CD4-positive, CD25-positive, alpha-beta regulatory T cell (primary cell): ENCODE data around the gene ANP32B. TPM values are rescaled to one million over a fixed set of nuclear protein-coding genes. Genes with fewer than 3 reads are reported as not detected.
A peak's percentile ranks its signal among the peaks of the same experiment; 100 is the strongest.

Experiments
- ATAC-seq, 2 donors: fragments of 150-1000 bp; cut with Tn5 transposase; one replicate each; pipeline ENCODE4 v1.10.0; 2021; ENCODE audit warnings: low read depth in 2 of 2, moderate number of reproducible peaks in 2 of 2, moderate library complexity in 1 of 2
- DNase-seq, 3 donors: peaks; one replicate each; pipeline versions ENCODE4 v3.0.0 to v3.0.0-alpha.2; 2012 to 2022; ENCODE audit warnings: mixed read lengths in 1 of 3
- H3K27ac ChIP-seq: one replicate; pipeline ENCODE4 v1.7.0; 2013; ENCODE audit warnings: mild to moderate bottlenecking, low read length; ENCODE audit not compliant: insufficient read depth, poor library complexity, severe bottlenecking
- H3K27me3 ChIP-seq: one replicate; pipeline ENCODE4 v1.7.0; 2013; ENCODE audit warnings: low read length; ENCODE audit not compliant: control insufficient read depth, insufficient read depth
- H3K36me3 ChIP-seq: one replicate; pipeline ENCODE4 v1.7.0; 2013; ENCODE audit warnings: mild to moderate bottlenecking, low read length, moderate library complexity; ENCODE audit not compliant: control insufficient read depth, insufficient read depth
- H3K4me1 ChIP-seq: 2 replicates; pipeline ENCODE4 v1.7.0; 2013; ENCODE audit warnings: mild to moderate bottlenecking, low read length; ENCODE audit not compliant: insufficient read depth, control insufficient read depth, poor library complexity, severe bottlenecking
- H3K4me3 ChIP-seq: one replicate; pipeline ENCODE4 v1.7.0; 2013; ENCODE audit warnings: low read depth, mild to moderate bottlenecking, low read length, moderate library complexity
- H3K9me3 ChIP-seq, 2 experiments: 1 replicate in 1 of 2; 2 replicates in 1 of 2; pipeline ENCODE4 v1.7.0; 2013; ENCODE audit warnings: low read length in 2 of 2, mild to moderate bottlenecking in 1 of 2, moderate library complexity in 1 of 2; ENCODE audit not compliant: control insufficient read depth in 2 of 2
- H3K27ac Mint-ChIP-seq, 3 donors: one replicate each; pipeline ENCODE4 v1.8.0; 2020 to 2022; ENCODE audit warnings: mild to moderate bottlenecking in 3 of 3, mixed read lengths in 3 of 3, moderate library complexity in 2 of 3
- H3K27me3 Mint-ChIP-seq: one replicate; pipeline ENCODE4 v1.8.0; 2022; ENCODE audit warnings: mild to moderate bottlenecking, mixed read lengths
- H3K36me3 Mint-ChIP-seq: one replicate; pipeline ENCODE4 v1.8.0; 2020; ENCODE audit warnings: mixed read lengths
- H3K4me1 Mint-ChIP-seq, 4 donors: one replicate each; pipeline ENCODE4 v1.8.0; 2020 to 2022; ENCODE audit warnings: mixed read lengths in 4 of 4, mild to moderate bottlenecking in 1 of 4
- H3K4me3 Mint-ChIP-seq, 4 donors: one replicate each; pipeline ENCODE4 v1.8.0; 2020 to 2022; ENCODE audit warnings: mild to moderate bottlenecking in 4 of 4, mixed read lengths in 4 of 4, moderate library complexity in 3 of 4
- H3K9me3 Mint-ChIP-seq, 7 donors: one replicate each; pipeline ENCODE4 v1.8.0; 2020 to 2022; ENCODE audit warnings: mixed read lengths in 7 of 7, mild to moderate bottlenecking in 3 of 7, moderate library complexity in 2 of 7
- polyA plus RNA-seq, 4 donors: library from polyadenylated mRNA; unstranded; fragments of 300-500 nt; fragmentation: Illumina TruSeq; gene quantifications; one replicate each; pipeline ENCODE4 v1.2.3, GENCODE V29; 2021
- total RNA-seq: library from RNA; stranded (reverse); gene quantifications from one replicate; pipeline ENCODE4 v1.2.3, GENCODE V29; 2022

The ANP32B gene
- total and polyA plus RNA-seq, 5 donors from 2014 or later = 83.6 to 188 (median 92.7) TPM

DNA sequence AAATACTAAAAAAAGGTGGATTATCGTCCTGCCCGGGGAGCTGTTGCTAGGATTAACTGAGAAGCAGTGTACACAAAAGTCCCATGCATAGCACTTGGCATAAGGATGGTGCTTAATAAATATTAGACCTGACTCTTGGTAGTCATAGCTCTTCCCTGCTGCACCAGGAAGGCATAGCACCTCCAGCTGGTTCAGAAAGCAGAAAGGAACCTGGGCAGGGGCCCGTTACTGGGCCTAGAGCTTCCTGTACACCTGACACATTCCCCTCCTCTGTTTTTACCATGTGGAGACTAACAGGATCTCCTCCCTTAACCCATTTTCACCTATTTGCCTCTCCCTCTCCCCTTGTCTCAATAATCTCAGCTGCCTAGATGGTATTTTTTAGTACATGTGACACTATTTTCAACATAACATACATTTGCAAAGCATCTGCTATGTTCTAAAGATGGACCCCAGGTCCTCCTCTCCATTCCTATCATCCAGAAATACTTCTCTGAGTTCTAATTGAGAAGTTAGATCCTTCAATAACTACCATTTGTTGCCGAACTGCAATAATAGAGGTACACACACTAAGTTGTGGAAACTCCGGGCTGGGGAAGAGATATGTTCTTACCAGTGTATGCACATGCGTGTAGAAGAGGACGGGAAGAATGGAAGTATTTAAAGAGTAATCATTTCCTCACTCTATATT is 3.2 kb upstream of the ANP32B start:
- Histone ChIP-seq H3K4me3 (no peak overlapping the region), H3K4me1 (peaks cover 9% of the 10 kb centered on the region), H3K9me3 (no peaks in the 10 kb centered on the region), H3K27ac (no peak overlapping the region), H3K36me3 (no peaks in the 10 kb centered on the region), H3K27me3 (no peaks in the 10 kb centered on the region)
- Mint-ChIP-seq H3K27me3 (peaks cover 15% of the 10 kb centered on the region), H3K4me3 (no peak overlapping the region), H3K9me3 (peaks cover 0 to 3% (median 0%) of the 10 kb centered on the region in 7 donors), H3K4me1 (peaks cover 8 to 29% (median 22%) of the 10 kb centered on the region in 4 donors), H3K27ac (peak overlapping the region in 1 of 3 donors; percentile 3), H3K36me3 (peaks cover 4% of the 10 kb centered on the region)
- DNase-seq (peak in 1 of 3 donors; percentile 31), ATAC-seq (no peak)

DNA sequence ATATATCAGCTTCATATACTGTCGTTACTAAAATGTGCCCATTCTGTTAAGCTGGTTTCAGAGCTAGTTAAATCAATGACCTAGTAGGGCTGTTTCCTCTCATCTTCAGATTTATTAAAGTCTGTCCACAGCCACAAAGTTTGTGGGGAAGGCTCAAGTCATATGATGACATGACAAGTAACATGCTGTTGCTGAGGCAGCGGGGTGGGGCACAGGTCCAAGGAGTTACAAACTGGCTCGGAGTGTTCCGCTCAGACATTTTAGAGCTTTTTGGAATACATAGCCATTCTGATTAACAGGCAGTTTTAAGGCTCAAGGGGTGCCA is 2.7 kb upstream of the ANP32B start:
- Mint-ChIP-seq H3K27me3 (peaks cover 13% of the 10 kb centered on the region), H3K36me3 (no peaks in the 10 kb centered on the region), H3K27ac (no peak overlapping the region), H3K4me1 (peaks cover 8 to 31% (median 23%) of the 10 kb centered on the region in 4 donors), H3K9me3 (no peaks in the 10 kb centered on the region), H3K4me3 (no peak overlapping the region)
- Histone ChIP-seq H3K4me3 (no peak overlapping the region), H3K27ac (no peak overlapping the region), H3K4me1 (peaks cover 14% of the 10 kb centered on the region), H3K36me3 (no peaks in the 10 kb centered on the region), H3K27me3 (no peaks in the 10 kb centered on the region), H3K9me3 (no peaks in the 10 kb centered on the region)
- no peak for ATAC-seq
- no peak for DNase-seq

DNA sequence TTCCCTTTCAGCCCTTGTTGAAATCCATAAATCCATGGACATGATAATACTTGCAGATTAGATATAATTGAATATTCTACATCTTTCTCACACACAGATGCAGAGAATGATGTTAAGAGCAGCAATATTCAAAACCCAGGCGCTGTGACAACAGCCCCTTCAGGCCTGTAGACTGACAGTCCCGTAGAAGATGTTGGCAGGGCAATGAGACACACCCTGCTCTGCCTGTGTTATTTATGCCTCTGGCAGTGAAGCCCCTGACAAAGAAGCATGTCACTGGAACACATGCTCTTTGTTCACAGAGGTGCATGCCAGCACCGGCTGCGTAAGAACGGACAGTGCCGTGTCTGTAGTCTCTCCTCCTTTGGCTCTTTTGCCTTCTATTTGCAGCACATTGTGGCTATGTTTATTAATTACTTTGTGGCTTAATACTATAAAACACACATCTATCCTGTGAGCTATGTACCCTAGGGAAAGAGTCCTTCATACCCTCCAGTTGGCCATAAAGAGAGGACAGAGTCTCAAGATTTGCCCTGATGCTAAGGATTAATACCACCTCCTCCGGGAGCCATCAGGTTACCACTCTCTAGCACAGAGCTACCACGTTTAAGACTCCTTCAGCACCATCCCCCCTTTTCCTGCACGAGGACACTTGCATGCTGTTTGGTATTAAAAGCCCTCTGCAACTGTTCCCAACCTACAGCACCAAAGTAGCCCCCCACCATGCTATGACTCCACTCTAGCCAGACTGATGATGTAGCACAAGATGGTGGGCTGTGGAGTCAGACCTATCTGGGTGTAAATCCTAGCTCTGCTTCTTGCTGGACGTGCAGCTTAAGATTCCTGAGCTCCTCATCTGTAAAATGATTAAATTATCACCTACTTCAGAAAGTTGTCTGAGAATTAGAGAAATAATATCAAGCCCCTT is 2.0 kb upstream of the ANP32B start:
- Mint-ChIP-seq H3K4me1 (peaks cover 11 to 39% (median 28%) of the 10 kb centered on the region in 4 donors), H3K4me3 (peak overlapping the region in 3 of 4 donors; percentile 74 to 89 (median 79)), H3K27ac (no peak overlapping the region), H3K9me3 (no peaks in the 10 kb centered on the region), H3K36me3 (no peaks in the 10 kb centered on the region), H3K27me3 (peaks cover 9% of the 10 kb centered on the region)
- no peaks in the 10 kb centered on the region for H3K36me3 ChIP-seq
- H3K9me3 ChIP-seq = no peaks in the 10 kb centered on the region
- no peak overlapping the region for H3K4me3 ChIP-seq
- H3K27me3 ChIP-seq = no peaks in the 10 kb centered on the region
- peaks cover 21% of the 10 kb centered on the region for H3K4me1 ChIP-seq
- H3K27ac ChIP-seq = no peak overlapping the region
- no peak for DNase-seq
- no peak for ATAC-seq

DNA sequence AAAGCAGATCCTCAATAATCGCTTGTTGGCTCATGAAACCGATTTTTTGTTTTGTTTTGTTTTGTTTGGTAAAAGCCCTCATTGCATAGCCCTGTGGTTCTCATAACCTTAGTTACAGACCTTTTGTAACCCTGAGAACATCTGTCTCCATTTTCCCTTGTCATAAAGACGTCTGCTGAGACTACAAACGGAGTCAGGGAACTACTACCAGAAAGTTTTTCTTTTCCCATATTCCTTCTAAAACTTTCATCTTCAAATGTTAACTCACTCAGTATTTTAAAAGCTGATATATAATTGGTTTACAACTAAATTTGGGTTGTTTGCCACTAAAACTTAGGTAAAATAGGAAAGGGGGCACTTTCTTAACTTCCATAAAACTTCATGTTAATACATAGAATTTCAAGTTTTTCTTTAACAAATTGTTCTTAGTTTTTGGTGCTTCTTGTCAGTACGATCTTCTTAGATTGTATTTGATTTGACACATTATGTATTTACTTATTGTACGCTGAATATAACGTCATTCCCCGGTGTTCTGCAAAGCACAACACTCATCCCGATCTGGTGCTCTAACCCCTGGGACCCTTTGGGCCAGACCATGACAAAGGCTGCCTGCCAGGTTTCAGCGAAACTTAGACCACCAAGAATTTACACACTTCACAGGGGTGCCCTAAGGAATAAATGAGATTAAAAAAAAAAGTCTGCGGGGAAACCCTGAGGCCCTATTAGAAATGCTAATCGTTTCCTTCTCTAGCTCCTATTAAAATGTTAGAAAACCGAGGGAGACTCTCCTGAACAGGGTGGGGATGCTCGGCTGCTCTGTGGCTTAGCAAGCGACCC is 1.1 kb upstream of the ANP32B start:
- no peak for DNase-seq
- Mint-ChIP-seq H3K36me3 (no peaks in the 10 kb centered on the region), H3K27ac (peak overlapping the region; percentile 79 to 91 (median 80)), H3K9me3 (no peaks in the 10 kb centered on the region), H3K27me3 (peaks cover 4% of the 10 kb centered on the region), H3K4me3 (peak overlapping the region; percentile 74 to 89 (median 76)), H3K4me1 (peaks cover 18 to 47% (median 36%) of the 10 kb centered on the region in 4 donors)
- no peak for ATAC-seq
- H3K27ac ChIP-seq = peak overlapping the region; percentile 87
- H3K36me3 ChIP-seq = no peaks in the 10 kb centered on the region
- no peaks in the 10 kb centered on the region for H3K9me3 ChIP-seq
- H3K4me1 ChIP-seq = peaks cover 30% of the 10 kb centered on the region
- no peaks in the 10 kb centered on the region for H3K27me3 ChIP-seq
- peak overlapping the region; percentile 32 for H3K4me3 ChIP-seq

DNA sequence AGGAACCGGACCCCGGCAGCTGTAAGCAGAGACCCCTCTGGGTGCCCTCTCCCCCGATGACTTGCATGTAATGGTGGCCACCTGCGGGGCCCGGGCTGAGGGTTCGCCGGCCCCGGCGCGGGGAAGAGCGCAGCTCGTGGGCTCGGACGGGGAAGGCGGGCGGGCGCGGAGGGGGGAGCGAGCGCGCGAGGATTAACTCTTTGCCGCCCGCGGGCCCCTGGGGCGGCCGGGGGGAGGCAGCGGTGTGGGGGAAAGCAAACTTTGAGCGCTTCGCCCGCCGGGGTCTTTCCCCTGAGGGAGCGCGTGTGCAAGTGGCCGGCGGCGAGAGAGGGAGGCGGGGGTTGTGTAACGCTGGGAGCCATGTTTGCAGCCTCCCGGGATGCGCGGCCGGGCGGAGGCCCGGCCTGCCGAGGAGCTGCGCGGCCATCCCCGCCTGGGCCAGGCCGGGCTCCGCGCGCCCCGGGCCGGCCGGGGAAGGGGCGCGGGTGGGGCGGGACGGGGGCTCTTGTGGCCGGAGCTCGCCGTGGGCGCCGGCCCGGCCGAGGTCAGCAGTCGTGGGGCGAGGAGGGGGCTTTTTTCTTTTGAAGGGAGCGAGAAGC is 547 bp downstream of the ANP32B start:
- Histone ChIP-seq H3K36me3 (no peaks in the 10 kb centered on the region), H3K27ac (peak overlapping the region; percentile 87), H3K4me1 (peaks cover 45% of the 10 kb centered on the region), H3K4me3 (peak overlapping the region; percentile 48), H3K27me3 (no peaks in the 10 kb centered on the region), H3K9me3 (no peaks in the 10 kb centered on the region)
- Mint-ChIP-seq H3K4me3 (peak overlapping the region; percentile 86 to 94 (median 90)), H3K27ac (peak overlapping the region; percentile 66 to 83 (median 80)), H3K27me3 (peaks cover 4% of the 10 kb centered on the region), H3K4me1 (peaks cover 31 to 63% (median 50%) of the 10 kb centered on the region in 4 donors), H3K9me3 (no peaks in the 10 kb centered on the region), H3K36me3 (no peaks in the 10 kb centered on the region)
- ATAC-seq (peak; percentile 13 to 31), DNase-seq (peak; percentile 36 to 76 (median 68))

DNA sequence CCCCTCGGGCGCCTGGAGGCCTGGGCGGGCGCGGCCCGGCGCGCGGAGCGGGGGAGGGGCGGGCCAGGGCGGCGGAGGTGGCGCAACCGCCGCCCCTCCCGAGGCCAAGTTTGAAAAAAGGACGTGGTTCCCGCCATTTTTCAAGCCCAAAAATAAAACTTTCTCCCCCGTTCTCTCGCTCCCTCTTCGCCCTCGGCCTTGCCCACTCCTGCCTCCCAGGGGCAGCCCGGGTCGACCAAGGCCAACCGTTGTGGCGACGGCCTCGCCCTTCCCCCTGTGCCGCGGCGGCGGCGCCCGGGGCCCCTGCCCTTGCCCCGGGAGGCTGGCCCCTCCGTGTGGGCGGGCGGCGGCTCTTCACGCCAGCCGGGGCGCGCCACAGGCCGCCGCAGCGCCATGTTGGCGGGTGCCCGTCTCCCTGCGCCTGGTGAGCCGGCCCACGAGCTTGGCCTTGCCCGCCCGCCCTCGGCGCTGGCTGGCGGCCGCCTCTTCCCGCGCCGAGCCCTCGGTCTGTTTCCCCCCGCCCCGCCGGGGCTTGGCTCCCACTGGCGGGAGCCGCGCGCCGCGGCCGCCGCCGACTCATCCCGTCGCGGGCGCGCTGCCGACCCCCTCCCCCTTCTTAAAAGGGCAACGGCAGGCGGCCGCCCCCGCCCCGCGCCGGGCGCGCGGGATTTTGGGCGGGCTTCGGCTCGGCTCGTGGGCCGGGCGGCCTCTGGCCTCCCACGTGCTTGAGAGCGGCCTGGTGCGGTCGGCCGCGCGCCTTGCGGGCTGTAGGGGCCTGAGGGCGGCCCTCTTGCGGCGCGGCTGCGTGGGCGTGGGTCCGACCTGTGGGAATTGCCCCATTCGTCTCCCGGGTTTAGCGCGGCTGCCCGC is 1.3 kb downstream of the ANP32B start:
- Mint-ChIP-seq H3K4me3 (peak overlapping the region in 2 of 4 donors; percentile 69 to 78), H3K27ac (no peak overlapping the region), H3K36me3 (no peaks in the 10 kb centered on the region), H3K27me3 (peaks cover 4% of the 10 kb centered on the region), H3K9me3 (no peaks in the 10 kb centered on the region), H3K4me1 (peaks cover 37 to 70% (median 56%) of the 10 kb centered on the region in 4 donors)
- peaks cover 52% of the 10 kb centered on the region for H3K4me1 ChIP-seq
- peak overlapping the region; percentile 87 for H3K27ac ChIP-seq
- no peaks in the 10 kb centered on the region for H3K9me3 ChIP-seq
- DNase-seq = peak; percentile 69 to 85 (median 81)
- peak; percentile 18 to 31 for ATAC-seq
- no peaks in the 10 kb centered on the region for H3K27me3 ChIP-seq
- H3K4me3 ChIP-seq = peak overlapping the region; percentile 55
- H3K36me3 ChIP-seq = no peaks in the 10 kb centered on the region
